ENCODE results near the gene GRAMD4. TPM values are rescaled to one million over a fixed set of nuclear protein-coding genes. Genes with fewer than 3 reads are reported as not detected.
A peak's percentile ranks its signal among the peaks of the same experiment; 100 is the strongest.

Gene GRAMD4
- total RNA-seq, 1 donor from 2014 or later: 16.8 TPM

GRCh38 chr22:46726986-46727317 is 106.8 kb downstream of the GRAMD4 start:
- H3K36me3 ChIP-seq (ENCODE audit: control insufficient read depth, insufficient read depth, low read length): peaks cover 1% of the 10 kb centered on the region
- no peak overlapping the region for H3K4me3 ChIP-seq (ENCODE audit: low read depth, low read length)
- DNase-seq (ENCODE audit: low read depth) (no peak), FAIRE-seq (no peak)
- no peaks in the 10 kb centered on the region for H3K27me3 ChIP-seq (ENCODE audit: control insufficient read depth, insufficient read depth, low read length)
- TF ChIP-seq CTCF (IDR thresholded peaks at IDR 0.05; ENCODE audit: insufficient read depth, low read length, severe bottlenecking): no peak

GRCh38 chr22:46727813-46728364 is 107.7 kb downstream of the GRAMD4 start:
- peak; percentile 19 for DNase-seq (ENCODE audit: low read depth)
- FAIRE-seq: no peak
- H3K36me3 ChIP-seq (ENCODE audit: control insufficient read depth, insufficient read depth, low read length): peaks cover 1% of the 10 kb centered on the region

GRCh38 chr22:46728470-46728869 is 108.3 kb downstream of the GRAMD4 start:
- no peak for DNase-seq (ENCODE audit: low read depth)
- Histone ChIP-seq H3K27me3 (ENCODE audit: control insufficient read depth, insufficient read depth, low read length) (no peaks in the 10 kb centered on the region), H3K36me3 (ENCODE audit: control insufficient read depth, insufficient read depth, low read length) (peaks cover 1% of the 10 kb centered on the region), H3K4me3 (ENCODE audit: low read depth, low read length) (no peak overlapping the region)
- FAIRE-seq: no peak
- no peak for TF ChIP-seq CTCF (IDR thresholded peaks at IDR 0.05; ENCODE audit: insufficient read depth, low read length, severe bottlenecking)

More at GRCh38 chr22:46727813-46728364, 107.7 kb downstream of the GRAMD4 start:
- TF ChIP-seq CTCF (IDR thresholded peaks at IDR 0.05; ENCODE audit: insufficient read depth, low read length, severe bottlenecking): no peak
- Histone ChIP-seq H3K27me3 (ENCODE audit: control insufficient read depth, insufficient read depth, low read length) (no peaks in the 10 kb centered on the region), H3K4me3 (ENCODE audit: low read depth, low read length) (no peak overlapping the region)

Other genes with a start within 250 kb of the GRAMD4 start
- gene CELSR1, start 82.8 kb upstream of the GRAMD4 start, total RNA-seq: 39.0 and 60.0 TPM in 2 replicates
- gene CERK, start 117.9 kb downstream of the GRAMD4 start, total RNA-seq: 29.5 and 36.1 TPM in 2 replicates
- gene TBC1D22A, start 142.3 kb downstream of the GRAMD4 start, total RNA-seq: 10.0 and 14.8 TPM in 2 replicates

Data from bronchial epithelial cell (primary cell).